Glutamatergic neuron (in vitro differentiated cells): Measurements from ENCODE around the gene CCDC92B. TPM values are rescaled to one million over a fixed set of nuclear protein-coding genes. Genes with fewer than 3 reads are reported as not detected.
"Not testable (repeated sequence)": the region's sequence is repeated elsewhere in the genome, so short reads cannot be mapped to it uniquely, and the experiment has no call there.

Source experiments
- DNase-seq: peaks from one replicate; pipeline ENCODE4 v3.0.0; 2022
- H3K27ac Mint-ChIP-seq: one replicate; pipeline ENCODE4 v1.8.0; 2020; ENCODE audit warnings: mild to moderate bottlenecking, mixed read lengths, inconsistent platforms; ENCODE audit not compliant: unreplicated experiment
- H3K27me3 Mint-ChIP-seq: one replicate; pipeline ENCODE4 v1.8.0; 2020; ENCODE audit warnings: mild to moderate bottlenecking, moderate library complexity, mixed read lengths, inconsistent platforms; ENCODE audit not compliant: unreplicated experiment
- H3K36me3 Mint-ChIP-seq: one replicate; pipeline ENCODE4 v1.8.0; 2020; ENCODE audit warnings: mild to moderate bottlenecking, mixed read lengths, inconsistent platforms; ENCODE audit not compliant: unreplicated experiment
- H3K4me1 Mint-ChIP-seq: one replicate; pipeline ENCODE4 v1.8.0; 2020; ENCODE audit warnings: mild to moderate bottlenecking, low read depth, mixed read lengths, inconsistent platforms; ENCODE audit not compliant: unreplicated experiment
- H3K4me3 Mint-ChIP-seq: one replicate; pipeline ENCODE4 v1.8.0; 2020; ENCODE audit warnings: mild to moderate bottlenecking, mixed read lengths, inconsistent platforms; ENCODE audit not compliant: unreplicated experiment
- H3K9me3 Mint-ChIP-seq: one replicate; pipeline ENCODE4 v1.8.0; 2020; ENCODE audit warnings: mild to moderate bottlenecking, moderate library complexity, mixed read lengths, inconsistent platforms; ENCODE audit not compliant: unreplicated experiment
- total RNA-seq: library from RNA; stranded (reverse); fragmentation: NEBNext Ultra II Directional; extraction: Animal tissue kit (Norgen Biotek cat#: 25700); gene quantifications from one replicate; pipeline ENCODE4 v1.2.1, GENCODE V29; 2021; ENCODE audit not compliant: unreplicated experiment
- TF ChIP-seq, protein P1 (sequence below): fragments of 200-600 bp; sonication (generic); IDR thresholded peaks from one replicate; pipeline ENCODE4 v1.5.0; 2021; ENCODE audit not compliant: partially characterized antibody, unreplicated experiment

The CCDC92B gene
- total RNA-seq, 1 donor from 2014 or later = 19.0 TPM

DNA sequence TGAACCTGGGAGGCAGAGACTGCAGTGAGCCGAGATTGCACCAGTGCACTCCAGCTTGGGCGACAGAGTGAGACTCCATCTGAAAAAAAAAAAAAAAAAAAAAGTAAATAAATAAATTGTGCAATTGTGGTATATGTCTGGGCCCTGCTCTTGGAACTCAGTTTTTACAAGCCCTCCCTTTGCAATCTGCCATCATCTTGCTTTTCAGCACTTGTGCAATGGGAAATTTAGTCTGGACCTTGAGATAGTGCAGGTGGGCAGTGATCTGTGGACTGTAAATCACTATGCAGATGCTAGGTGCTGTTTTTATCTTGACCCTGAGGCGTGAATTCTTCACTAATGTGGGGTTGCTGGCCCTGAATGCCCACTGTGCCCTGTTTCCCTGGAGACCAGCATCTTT is 40.2 kb upstream of the CCDC92B start:
- no peak overlapping the region for H3K4me3 Mint-ChIP-seq
- H3K4me1 Mint-ChIP-seq = no peaks in the 10 kb centered on the region
- H3K9me3 Mint-ChIP-seq = peaks cover 2% of the 10 kb centered on the region
- TF ChIP-seq, protein P1, sequence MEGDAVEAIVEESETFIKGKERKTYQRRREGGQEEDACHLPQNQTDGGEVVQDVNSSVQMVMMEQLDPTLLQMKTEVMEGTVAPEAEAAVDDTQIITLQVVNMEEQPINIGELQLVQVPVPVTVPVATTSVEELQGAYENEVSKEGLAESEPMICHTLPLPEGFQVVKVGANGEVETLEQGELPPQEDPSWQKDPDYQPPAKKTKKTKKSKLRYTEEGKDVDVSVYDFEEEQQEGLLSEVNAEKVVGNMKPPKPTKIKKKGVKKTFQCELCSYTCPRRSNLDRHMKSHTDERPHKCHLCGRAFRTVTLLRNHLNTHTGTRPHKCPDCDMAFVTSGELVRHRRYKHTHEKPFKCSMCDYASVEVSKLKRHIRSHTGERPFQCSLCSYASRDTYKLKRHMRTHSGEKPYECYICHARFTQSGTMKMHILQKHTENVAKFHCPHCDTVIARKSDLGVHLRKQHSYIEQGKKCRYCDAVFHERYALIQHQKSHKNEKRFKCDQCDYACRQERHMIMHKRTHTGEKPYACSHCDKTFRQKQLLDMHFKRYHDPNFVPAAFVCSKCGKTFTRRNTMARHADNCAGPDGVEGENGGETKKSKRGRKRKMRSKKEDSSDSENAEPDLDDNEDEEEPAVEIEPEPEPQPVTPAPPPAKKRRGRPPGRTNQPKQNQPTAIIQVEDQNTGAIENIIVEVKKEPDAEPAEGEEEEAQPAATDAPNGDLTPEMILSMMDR = no peak
- no peak for DNase-seq
- H3K27ac Mint-ChIP-seq = no peak overlapping the region
- peaks cover 4% of the 10 kb centered on the region for H3K27me3 Mint-ChIP-seq
- H3K36me3 Mint-ChIP-seq = no peaks in the 10 kb centered on the region

DNA sequence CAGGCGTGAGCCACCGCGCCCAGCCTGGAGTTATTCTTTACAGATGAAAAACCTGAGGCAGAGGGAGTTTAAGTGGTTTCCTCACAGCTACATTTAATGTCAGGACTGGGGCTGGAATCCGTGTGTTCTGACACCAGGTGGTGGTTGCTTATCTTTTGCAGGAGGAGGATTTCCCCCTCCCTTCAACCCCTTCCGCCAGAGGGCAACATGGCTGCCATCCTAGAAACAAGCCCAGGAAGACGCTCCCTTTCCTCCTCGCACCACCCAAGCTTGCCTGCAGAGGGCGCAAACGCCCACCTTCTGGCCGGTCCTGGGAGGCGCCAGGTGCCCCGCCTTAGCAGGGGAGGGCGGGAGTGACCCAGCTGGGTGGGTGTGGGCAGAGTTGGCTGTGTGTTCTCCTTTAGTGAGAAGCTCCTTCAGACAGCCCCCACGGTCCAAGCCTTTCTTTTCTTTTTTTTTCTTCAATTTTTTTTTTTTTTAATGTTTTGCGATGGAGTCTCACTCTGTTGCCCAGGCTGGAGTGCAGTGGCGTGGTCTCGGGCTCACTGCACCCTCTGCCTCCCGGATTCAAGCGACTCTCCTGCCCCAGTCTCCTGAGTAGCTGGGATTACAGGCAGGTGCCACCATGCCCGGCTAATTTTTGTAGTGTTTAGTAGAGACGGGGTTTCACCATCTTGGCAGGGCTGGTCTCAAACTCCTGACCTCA is 36.9 kb upstream of the CCDC92B start:
- H3K36me3 Mint-ChIP-seq = no peaks in the 10 kb centered on the region
- peak; percentile 97 for DNase-seq
- H3K4me3 Mint-ChIP-seq = no peak overlapping the region
- H3K4me1 Mint-ChIP-seq = peaks cover 8% of the 10 kb centered on the region
- peaks cover 5% of the 10 kb centered on the region for H3K27me3 Mint-ChIP-seq
- H3K9me3 Mint-ChIP-seq = peaks cover 2% of the 10 kb centered on the region
- H3K27ac Mint-ChIP-seq = no peak overlapping the region
- TF ChIP-seq, protein P1 = peak; percentile 91

DNA sequence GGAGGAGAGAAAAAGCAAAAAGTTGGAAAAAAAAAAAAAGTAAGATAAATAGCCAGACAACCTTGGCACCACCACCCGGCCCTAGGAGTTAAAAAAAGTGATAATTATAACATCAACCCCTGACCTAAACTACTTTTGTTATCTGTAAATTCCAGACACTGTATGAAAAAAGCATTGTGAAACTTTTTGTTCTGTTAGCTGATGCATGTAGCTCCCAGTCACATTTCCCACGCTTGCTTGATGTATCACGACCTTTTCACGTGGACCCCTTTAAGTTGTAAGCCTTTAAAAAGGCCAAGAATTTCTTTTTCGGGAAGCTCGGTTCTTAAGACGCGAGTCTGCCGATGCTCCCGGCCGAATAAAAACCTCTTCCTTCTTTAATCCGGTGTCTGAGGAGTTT is 35.9 kb upstream of the CCDC92B start:
- H3K9me3 Mint-ChIP-seq, H3K36me3 Mint-ChIP-seq, H3K4me3 Mint-ChIP-seq, DNase-seq, H3K27me3 Mint-ChIP-seq: not testable (repeated sequence)
- peak overlapping the region; percentile 11 for H3K27ac Mint-ChIP-seq
- peaks cover 16% of the 10 kb centered on the region for H3K4me1 Mint-ChIP-seq

DNA sequence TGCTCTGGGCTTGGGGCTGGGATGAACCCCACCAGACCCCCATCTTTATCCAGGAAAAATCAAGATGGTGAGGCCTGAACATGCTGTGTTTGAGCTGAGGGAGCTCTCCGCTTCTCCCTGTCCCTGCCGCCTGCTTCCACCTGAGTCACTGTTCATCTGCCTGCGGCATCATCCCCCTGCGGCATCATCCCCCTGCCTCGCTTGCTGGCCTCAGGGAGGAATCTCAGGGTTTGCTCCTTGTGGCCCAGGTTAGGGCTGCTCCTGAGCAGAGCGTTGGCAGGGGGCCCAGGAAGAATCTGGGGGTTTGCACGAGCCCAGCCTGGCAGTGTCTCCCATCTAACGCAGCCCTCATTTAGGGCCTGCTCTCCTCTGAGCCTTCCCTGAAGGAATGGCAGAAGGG is 35.4 kb upstream of the CCDC92B start:
- Mint-ChIP-seq H3K9me3 (peaks cover 8% of the 10 kb centered on the region), H3K27ac (no peak overlapping the region), H3K4me1 (peaks cover 16% of the 10 kb centered on the region), H3K4me3 (no peak overlapping the region), H3K36me3 (no peaks in the 10 kb centered on the region), H3K27me3 (peaks cover 5% of the 10 kb centered on the region)
- no peak for DNase-seq
- TF ChIP-seq, protein P1 = no peak

DNA sequence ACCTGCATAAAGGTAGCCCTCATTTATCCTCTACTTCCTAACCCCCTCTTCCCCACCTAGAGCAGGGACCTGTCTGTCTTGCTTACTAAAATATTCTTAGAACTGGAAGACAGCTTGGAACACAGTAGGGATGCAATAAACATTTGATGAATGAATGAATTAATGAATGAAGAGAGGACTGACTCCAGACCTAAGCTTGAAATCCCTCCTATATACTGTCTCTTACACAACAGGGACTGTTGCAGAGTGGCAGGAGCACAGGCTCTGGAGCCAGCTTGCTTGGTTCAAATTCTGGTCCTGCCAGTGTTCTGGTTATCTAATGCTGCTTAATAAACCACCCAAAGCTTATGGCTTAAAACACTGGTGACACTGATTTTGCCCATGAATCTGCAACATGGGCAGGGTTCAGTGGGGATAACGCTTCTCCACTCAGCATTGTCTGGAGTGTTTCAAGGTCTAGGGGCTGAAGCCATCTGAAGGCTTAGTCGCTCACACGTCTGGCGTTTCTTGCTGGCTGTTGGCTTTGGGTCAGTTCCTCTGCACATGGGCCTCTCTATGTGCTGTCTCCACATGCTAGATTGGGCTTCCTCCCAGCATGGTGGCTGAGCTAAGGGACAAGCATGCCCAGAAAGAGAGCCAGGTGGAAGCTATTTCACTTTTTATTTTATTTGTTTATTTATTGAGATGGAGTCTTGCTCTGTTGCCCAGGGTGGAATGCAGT is 34.0 kb upstream of the CCDC92B start:
- Mint-ChIP-seq H3K27ac (no peak overlapping the region), H3K36me3 (no peaks in the 10 kb centered on the region), H3K9me3 (peaks cover 8% of the 10 kb centered on the region), H3K27me3 (peaks cover 3% of the 10 kb centered on the region), H3K4me1 (peaks cover 16% of the 10 kb centered on the region), H3K4me3 (no peak overlapping the region)
- DNase-seq = no peak
- TF ChIP-seq, protein P1 = no peak
